HG03103 (cell line): ENCODE measurements around the gene DOCK6.

Source experiments
- ATAC-seq: cut with Tn5 transposase; IDR thresholded peaks from one replicate; pipeline ENCODE4 v1.9.1; 2021; ENCODE audit warnings: low read depth; ENCODE audit not compliant: unreplicated experiment

The DOCK6 gene

GRCh38 chr19:11227195-11227886 is 35.0 kb downstream of the DOCK6 start:
- no peak for ATAC-seq

GRCh38 chr19:11226716-11227166 is 35.6 kb downstream of the DOCK6 start:
- no peak for ATAC-seq

- ATAC-seq = no peak
Observed at GRCh38 chr19:11225815-11226214, 36.5 kb downstream of the DOCK6 start.

- ATAC-seq = no peak
Observed at GRCh38 chr19:11225172-11225571, 37.2 kb downstream of the DOCK6 start.

GRCh38 chr19:11224429-11224828 is 37.9 kb downstream of the DOCK6 start:
- ATAC-seq = no peak

GRCh38 chr19:11223200-11223599 is 39.1 kb downstream of the DOCK6 start:
- ATAC-seq = no peak

GRCh38 chr19:11221082-11221598 is 41.2 kb downstream of the DOCK6 start:
- ATAC-seq = no peak

GRCh38 chr19:11214387-11214786 is 47.9 kb downstream of the DOCK6 start:
- ATAC-seq = no peak

GRCh38 chr19:11210656-11210928 is 51.7 kb downstream of the DOCK6 start:
- ATAC-seq = no peak

GRCh38 chr19:11209839-11210655 is 52.3 kb downstream of the DOCK6 start:
- ATAC-seq = no peak

- no peak for ATAC-seq
Observed at GRCh38 chr19:11208561-11209471, 53.5 kb downstream of the DOCK6 start.

GRCh38 chr19:11205939-11206570 is 56.3 kb downstream of the DOCK6 start:
- no peak for ATAC-seq

GRCh38 chr19:11204943-11205349 is 57.4 kb downstream of the DOCK6 start:
- ATAC-seq = no peak

- no peak for ATAC-seq
Observed at GRCh38 chr19:11204076-11204602, 58.2 kb downstream of the DOCK6 start.

GRCh38 chr19:11203194-11204075 is 58.9 kb downstream of the DOCK6 start:
- no peak for ATAC-seq

- no peak for ATAC-seq
Observed at GRCh38 chr19:11202488-11203193, 59.7 kb downstream of the DOCK6 start.

GRCh38 chr19:11201791-11202190 is 60.5 kb downstream of the DOCK6 start:
- ATAC-seq = no peak

GRCh38 chr19:11200931-11201330 is 61.4 kb downstream of the DOCK6 start:
- no peak for ATAC-seq
